Naive thymus-derived CD4-positive, alpha-beta T cell (primary cell): ENCODE data around the gene NRGN. TPM values are rescaled to one million over a fixed set of nuclear protein-coding genes. Genes with fewer than 3 reads are reported as not detected.
A peak's percentile ranks its signal among the peaks of the same experiment; 100 is the strongest.

ENCODE experiments used
- ATAC-seq: fragments of 150-1000 bp; cut with Tn5 transposase; 2 replicates; pipeline ENCODE4 v1.10.0; 2021; ENCODE audit warnings: mild to moderate bottlenecking, moderate library complexity
- CTCF ChIA-PET: fragments of 350-600 bp; sonication (Branson Sonifier 250); formaldehyde crosslinking; loops from one replicate; lab custom pipeline; 2021; ENCODE audit warnings: antibody characterized with exemption; lab: Charles Lee
- POLR2A ChIA-PET: fragments of 350-600 bp; sonication (Branson Sonifier 250); formaldehyde crosslinking; loops from one replicate; lab custom pipeline; 2021; ENCODE audit warnings: antibody characterized with exemption, inconsistent platforms; lab: Charles Lee
- DNase-seq, 9 donors: peaks; one replicate each; pipeline versions ENCODE4 v3.0.0 to v3.0.0-alpha.2; 2020 to 2022; ENCODE audit warnings: mixed read lengths in 1 of 9
- H3K27ac ChIP-seq: one replicate; pipeline ENCODE4 v1.7.0; 2013; ENCODE audit warnings: mild to moderate bottlenecking, low read depth, low read length, moderate library complexity
- H3K27me3 ChIP-seq, 2 donors: one replicate each; pipeline ENCODE4 v1.7.0; 2013; ENCODE audit warnings: low read length in 2 of 2, mild to moderate bottlenecking in 2 of 2, moderate library complexity in 2 of 2; ENCODE audit not compliant: control insufficient read depth in 2 of 2, insufficient read depth in 2 of 2
- H3K36me3 ChIP-seq, 3 experiments: 1 replicate in 2 of 3; 2 replicates in 1 of 3; pipeline ENCODE4 v1.7.0; 2013; ENCODE audit warnings: low read length in 3 of 3, mild to moderate bottlenecking in 3 of 3, moderate library complexity in 1 of 3; ENCODE audit not compliant: insufficient read depth in 3 of 3, control insufficient read depth in 2 of 3
- H3K4me1 ChIP-seq, 2 donors: one replicate each; pipeline ENCODE4 v1.7.0; 2013; ENCODE audit warnings: low read length in 2 of 2, mild to moderate bottlenecking in 2 of 2, moderate library complexity in 1 of 2; ENCODE audit not compliant: control insufficient read depth in 2 of 2, insufficient read depth in 2 of 2
- H3K4me3 ChIP-seq: 2 replicates; pipeline ENCODE4 v1.7.0; 2013; ENCODE audit warnings: mild to moderate bottlenecking, low read length
- H3K9me3 ChIP-seq, 3 experiments: 1 replicate in 2 of 3; 2 replicates in 1 of 3; pipeline ENCODE4 v1.7.0; 2013; ENCODE audit warnings: low read length in 3 of 3; ENCODE audit not compliant: control insufficient read depth in 2 of 3
- H3K27ac Mint-ChIP-seq, 9 donors: one replicate each; pipeline ENCODE4 v1.8.0; 2020 to 2022; ENCODE audit warnings: mixed read lengths in 9 of 9, mild to moderate bottlenecking in 8 of 9, moderate library complexity in 5 of 9, inconsistent platforms in 2 of 9
- H3K27me3 Mint-ChIP-seq, 5 donors: one replicate each; pipeline ENCODE4 v1.8.0; 2021 to 2022; ENCODE audit warnings: mixed read lengths in 5 of 5, mild to moderate bottlenecking in 1 of 5
- H3K36me3 Mint-ChIP-seq, 5 donors: one replicate each; pipeline ENCODE4 v1.8.0; 2020 to 2022; ENCODE audit warnings: mixed read lengths in 5 of 5, mild to moderate bottlenecking in 3 of 5, inconsistent platforms in 1 of 5
- H3K4me1 Mint-ChIP-seq, 7 donors: one replicate each; pipeline ENCODE4 v1.8.0; 2020 to 2022; ENCODE audit warnings: mixed read lengths in 7 of 7, mild to moderate bottlenecking in 3 of 7, inconsistent platforms in 1 of 7
- H3K4me3 Mint-ChIP-seq, 10 donors: one replicate each; pipeline ENCODE4 v1.8.0; 2020 to 2022; ENCODE audit warnings: mild to moderate bottlenecking in 10 of 10, mixed read lengths in 10 of 10, moderate library complexity in 6 of 10, inconsistent platforms in 2 of 10
- H3K9me3 Mint-ChIP-seq, 11 donors: one replicate each; pipeline ENCODE4 v1.8.0; 2020 to 2022; ENCODE audit warnings: mixed read lengths in 11 of 11, mild to moderate bottlenecking in 4 of 11, inconsistent platforms in 1 of 11, moderate library complexity in 1 of 11
- intact Hi-C, 2 donors: fragments of 100-400 bp; cut with micrococcal nuclease; formaldehyde crosslinking; loops; one replicate each; pipeline ENCODE4 v1.15.1; 2023
- polyA plus RNA-seq, 2 donors: library from polyadenylated mRNA; unstranded; fragments of 300-500 nt; fragmentation: Illumina TruSeq; gene quantifications; one replicate each; pipeline ENCODE4 v1.2.3, GENCODE V29; 2021
- total RNA-seq, 6 experiments: library from RNA in 5 of 6; stranded (reverse) in 5 of 6; gene quantifications; 1 replicate in 5 of 6; 2 replicates in 1 of 6; pipeline ENCODE4 v1.2.3 and lab custom pipeline; 2021 to 2026

Gene NRGN
- total and polyA plus RNA-seq, 7 experiments from 2014 or later = 1.2 to 48.7 (median 4.9) TPM; not detected in 2

DNA sequence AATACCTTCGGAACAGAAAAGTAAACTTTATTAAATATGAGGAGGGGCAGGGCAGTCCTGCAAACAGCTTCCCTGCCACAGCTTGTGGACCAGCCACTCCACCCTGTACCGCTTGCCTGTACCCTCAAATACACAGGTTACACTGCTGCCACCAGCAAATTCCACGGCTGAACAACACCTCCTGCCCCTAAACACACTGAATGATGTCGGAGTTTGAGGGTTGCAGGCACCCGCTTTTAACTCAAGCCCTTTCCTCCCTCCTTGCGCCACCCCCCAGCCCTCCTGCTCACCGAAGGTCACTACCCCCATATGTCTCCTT lies 8.3 kb downstream of the NRGN start:
- Mint-ChIP-seq H3K36me3 (no peaks in the 10 kb centered on the region), H3K27me3 (peaks cover 0 to 15% (median 0%) of the 10 kb centered on the region in 5 donors), H3K4me3 (peak overlapping the region in 8 of 10 donors; percentile 27 to 99 (median 56)), H3K4me1 (peaks cover 4 to 37% (median 19%) of the 10 kb centered on the region in 7 donors), H3K9me3 (peaks cover 0 to 2% (median 0%) of the 10 kb centered on the region in 11 donors), H3K27ac (peak overlapping the region in 5 of 9 donors; percentile 11 to 95 (median 51))
- no peak for ATAC-seq
- intact Hi-C loops = loop anchor here (5.0 to 10.0 kb wide), 7 partner anchors 204 to 1673 kb away; partner anchors contain the start of genes TMEM218 (in 2 of the 2), CCDC15 (in 1 of the 2), EI24 (in 1 of the 2) and FAM118B (in 1 of the 2)
- ChIA-PET CTCF (interaction anchor here (2.4 to 3.5 kb wide), 3 partner anchors 9 to 78 kb away, joined by 23 to 38 read pairs (median 34); partner anchors contain the start of gene ESAM), POLR2A (interaction anchor here (1.1 to 8.7 kb wide), 5 partner anchors 9 to 88 kb away, joined by 3 to 112 read pairs (median 11); partner anchors contain the start of genes SIAE and SPA17)
- Histone ChIP-seq H3K4me1 (peaks cover 0 to 3% of the 10 kb centered on the region in 2 donors), H3K36me3 (peaks cover 0 to 6% (median 0%) of the 10 kb centered on the region in 3 experiments), H3K27me3 (no peaks in the 10 kb centered on the region), H3K4me3 (no peak overlapping the region), H3K27ac (no peak overlapping the region), H3K9me3 (no peaks in the 10 kb centered on the region)
- no peak for DNase-seq

DNA sequence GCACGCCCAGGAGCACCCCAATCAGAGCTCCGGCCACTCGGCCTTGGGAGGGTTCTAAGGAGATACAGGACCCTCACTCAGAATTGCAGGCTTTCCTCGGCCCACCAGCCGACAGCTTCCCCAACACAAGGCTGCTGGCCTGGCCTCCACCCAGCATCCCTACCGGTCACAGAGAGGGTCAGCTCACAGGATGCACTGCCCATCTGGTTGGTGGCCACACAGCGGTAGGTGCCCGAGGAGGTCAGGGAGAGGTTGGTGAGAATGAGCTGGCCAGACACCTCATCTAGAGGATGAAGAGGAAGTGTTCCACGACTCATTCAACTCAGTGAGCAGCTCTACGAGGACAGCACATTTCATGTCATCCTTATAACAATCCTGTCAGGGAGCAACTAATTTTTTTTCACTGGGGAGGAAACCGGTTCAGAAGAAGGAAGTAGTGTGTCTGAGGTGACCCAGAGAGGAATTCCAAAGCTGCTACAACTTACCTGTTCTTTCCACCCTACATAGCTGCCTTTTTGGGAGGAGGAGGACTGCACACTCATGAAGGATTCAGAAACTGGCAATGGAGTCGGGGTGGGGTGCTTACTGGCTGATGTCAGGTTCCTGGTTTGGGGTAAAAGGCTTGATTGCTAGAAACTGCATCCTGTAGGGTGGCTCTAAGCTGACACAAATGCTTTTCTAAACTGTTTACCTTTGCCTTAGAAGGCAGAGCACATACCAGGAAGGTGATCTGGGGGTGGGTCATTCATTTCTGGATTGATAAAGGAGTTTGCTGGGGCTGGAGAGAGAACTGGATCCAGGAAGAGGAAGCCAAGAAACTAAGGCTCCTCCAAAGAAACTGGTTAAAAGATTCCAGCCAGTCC lies 9.0 kb downstream of the NRGN start:
- H3K36me3 Mint-ChIP-seq = no peaks in the 10 kb centered on the region
- Histone ChIP-seq H3K27me3 (no peaks in the 10 kb centered on the region), H3K9me3 (no peaks in the 10 kb centered on the region), H3K27ac (no peak overlapping the region), H3K4me3 (no peak overlapping the region), H3K4me1 (peaks cover 0 to 3% of the 10 kb centered on the region in 2 donors), H3K36me3 (peaks cover 0 to 6% (median 0%) of the 10 kb centered on the region in 3 experiments)
- ChIA-PET CTCF (interaction anchor here (0.6 to 3.5 kb wide), 4 partner anchors 8 to 79 kb away, joined by 3 to 34 read pairs (median 15); no protein-coding TSS in a partner anchor), POLR2A (interaction anchor here (0.7 to 8.7 kb wide), 6 partner anchors 8 to 77 kb away, joined by 3 to 112 read pairs (median 9); partner anchors contain the start of genes NRGN, SIAE and SPA17)
- no peak for ATAC-seq
- H3K9me3 Mint-ChIP-seq = peaks cover 0 to 2% (median 0%) of the 10 kb centered on the region in 11 donors
- peak overlapping the region in 6 of 9 donors; percentile 11 to 95 (median 64) for H3K27ac Mint-ChIP-seq
- peaks cover 4 to 37% (median 19%) of the 10 kb centered on the region in 7 donors for H3K4me1 Mint-ChIP-seq
- H3K4me3 Mint-ChIP-seq = peak overlapping the region in 5 of 10 donors; percentile 14 to 68 (median 54)
- intact Hi-C loops = loop anchor here (5.0 to 10.0 kb wide), 7 partner anchors 204 to 1674 kb away; partner anchors contain the start of genes TMEM218 (in 2 of the 2), CCDC15 (in 1 of the 2), EI24 (in 1 of the 2) and FAM118B (in 1 of the 2)
- peaks cover 0 to 11% (median 0%) of the 10 kb centered on the region in 5 donors for H3K27me3 Mint-ChIP-seq
- no peak for DNase-seq

DNA sequence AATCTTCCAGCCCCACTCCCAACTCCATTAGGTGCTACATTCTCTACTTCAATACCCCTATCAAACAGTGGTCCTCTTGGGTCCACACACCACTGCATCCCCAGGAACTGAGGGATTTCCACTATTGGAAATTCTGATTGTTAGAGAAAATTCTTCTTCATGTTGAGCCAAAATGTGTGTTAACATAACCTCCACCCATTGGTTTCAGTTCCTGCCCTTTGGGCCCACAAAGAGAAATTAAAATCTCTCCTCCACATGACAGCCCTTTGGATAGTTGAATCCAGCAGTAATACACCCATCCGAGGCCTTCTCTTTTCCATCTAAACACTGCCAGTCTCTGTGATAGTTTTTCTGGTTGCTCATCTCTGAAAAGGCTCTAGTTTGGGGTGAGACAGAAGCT lies 10.2 kb downstream of the NRGN start:
- no peak for DNase-seq
- H3K4me1 ChIP-seq = peaks cover 0 to 3% of the 10 kb centered on the region in 2 donors
- CTCF ChIA-PET = interaction anchor here (2.0 kb wide), 1 partner anchor 80 kb away, joined by 7 read pairs; no protein-coding TSS in a partner anchor

DNA sequence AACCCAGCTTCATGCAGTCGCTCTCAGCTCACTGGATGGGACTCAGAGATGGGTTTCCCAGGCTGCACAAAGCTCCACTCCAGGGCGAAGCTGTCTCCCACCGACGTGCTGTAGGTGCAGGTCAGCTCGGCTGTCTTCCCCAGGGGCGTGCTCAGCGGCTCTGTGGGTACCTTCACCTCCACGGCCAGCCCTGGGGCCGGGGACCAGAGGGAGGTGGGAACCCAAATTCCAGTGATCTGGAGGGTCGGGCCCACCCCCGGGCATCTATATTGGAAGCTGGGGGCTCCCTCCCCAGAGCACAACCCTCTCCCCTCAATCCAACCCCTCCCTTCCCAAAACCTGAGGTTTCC lies 11.6 kb downstream of the NRGN start:
- H3K4me3 ChIP-seq = no peak overlapping the region
- intact Hi-C loops = no loop called here
- H3K36me3 ChIP-seq = peaks cover 0 to 4% (median 0%) of the 10 kb centered on the region in 3 experiments
- POLR2A ChIA-PET = interaction anchor here (0.9 to 8.7 kb wide), 3 partner anchors 9 to 203 kb away, joined by 3 to 112 read pairs (median 9); partner anchors contain the start of genes CCDC15, SIAE and SPA17
- no peaks in the 10 kb centered on the region for H3K9me3 ChIP-seq
- peak overlapping the region in 5 of 10 donors; percentile 21 to 47 (median 29) for H3K4me3 Mint-ChIP-seq
- H3K36me3 Mint-ChIP-seq = no peaks in the 10 kb centered on the region
- H3K9me3 Mint-ChIP-seq = peaks cover 0 to 2% (median 0%) of the 10 kb centered on the region in 11 donors
- H3K4me1 ChIP-seq = peaks cover 0 to 3% of the 10 kb centered on the region in 2 donors
- H3K27ac Mint-ChIP-seq = peak overlapping the region in 4 of 9 donors; percentile 25 to 76 (median 64)
- DNase-seq = no peak
- peaks cover 0 to 31% (median 13%) of the 10 kb centered on the region in 7 donors for H3K4me1 Mint-ChIP-seq
- H3K27ac ChIP-seq = peak overlapping the region; percentile 39
- CTCF ChIA-PET = interaction anchor here (0.7 to 1.2 kb wide), 3 partner anchors 8 to 120 kb away, joined by 3 to 4 read pairs (median 4); no protein-coding TSS in a partner anchor
- H3K27me3 ChIP-seq = no peaks in the 10 kb centered on the region
- no peak for ATAC-seq
- peaks cover under 1 to 8% (median 6%) of the 10 kb centered on the region in 5 donors for H3K27me3 Mint-ChIP-seq

More for the DNA sequence above, 10.2 kb downstream of the NRGN start:
- Histone ChIP-seq H3K27ac (no peak overlapping the region), H3K27me3 (no peaks in the 10 kb centered on the region), H3K36me3 (peaks cover 0 to 6% (median 0%) of the 10 kb centered on the region in 3 experiments), H3K9me3 (no peaks in the 10 kb centered on the region), H3K4me3 (no peak overlapping the region)
- POLR2A ChIA-PET = interaction anchor here (1.9 to 8.7 kb wide), 3 partner anchors 8 to 78 kb away, joined by 7 to 112 read pairs (median 42); partner anchors contain the start of genes NRGN, SIAE and SPA17
- Mint-ChIP-seq H3K36me3 (no peaks in the 10 kb centered on the region), H3K27me3 (peaks cover 0 to 5% (median 0%) of the 10 kb centered on the region in 5 donors), H3K4me1 (peaks cover 0 to 35% (median 19%) of the 10 kb centered on the region in 7 donors), H3K4me3 (no peak overlapping the region), H3K27ac (peak overlapping the region in 4 of 9 donors; percentile 25 to 61 (median 50)), H3K9me3 (peaks cover 0 to 2% (median 0%) of the 10 kb centered on the region in 11 donors)
- no peak for ATAC-seq
- intact Hi-C loops = loop anchor here (5.0 to 10.0 kb wide), 7 partner anchors 202 to 1675 kb away; partner anchors contain the start of genes TMEM218 (in 2 of the 2), CCDC15 (in 1 of the 2), EI24 (in 1 of the 2) and FAM118B (in 1 of the 2)

DNA sequence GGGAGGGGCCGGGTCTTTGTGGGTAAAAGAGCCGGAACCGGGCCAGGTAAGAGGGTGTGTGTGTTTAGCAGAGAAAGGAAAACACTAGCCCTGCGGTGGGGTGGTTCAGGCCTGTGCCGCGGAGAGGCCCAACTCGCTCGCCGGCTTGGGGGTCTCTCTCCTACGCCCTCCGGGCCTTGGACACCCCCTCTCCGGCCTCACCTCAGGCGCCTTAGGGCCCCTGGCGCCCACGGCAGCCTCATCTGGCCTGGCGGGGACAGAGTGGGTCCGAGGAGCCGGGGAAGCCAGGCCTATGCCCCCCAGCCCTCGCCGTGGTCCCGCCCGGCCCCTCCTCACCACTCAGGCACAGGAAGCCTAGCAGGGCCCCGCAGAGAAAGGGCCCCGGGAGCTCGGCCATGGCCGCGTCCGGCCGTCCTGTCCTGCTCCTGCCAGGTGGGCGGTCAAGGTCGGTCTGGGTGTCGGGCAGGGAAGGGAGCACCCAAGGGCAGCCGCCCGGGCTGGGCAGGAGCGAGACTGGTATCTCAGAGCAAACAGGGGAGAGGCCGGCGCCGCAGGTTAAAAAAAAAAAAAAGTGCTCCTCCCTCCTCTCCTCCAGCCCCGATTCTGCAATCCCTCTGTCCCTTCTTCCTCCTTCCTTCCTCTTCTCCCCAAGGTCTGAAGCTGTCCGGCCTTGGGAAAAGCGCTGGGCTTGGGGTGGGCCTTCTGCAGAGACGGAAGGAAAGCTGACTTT lies 12.2 kb downstream of the NRGN start, which contains the start of gene VSIG2:
TSS of gene VSIG2 (minus strand) at position 515 of the 730 bp plus-strand sequence. CDS start at position 397, 118 bp downstream.
- H3K4me3 Mint-ChIP-seq = peak within 1 kb of the TSS in 8 of 10 donors; percentile 30 to 65 (median 48)
- peaks cover 0 to 3% of the 10 kb centered on the region in 2 donors for H3K4me1 ChIP-seq
- ChIA-PET POLR2A (interaction anchor here (0.9 to 8.7 kb wide), 5 partner anchors 9 to 202 kb away, joined by 3 to 112 read pairs (median 3); partner anchors contain the start of genes CCDC15, ESAM, SIAE and SPA17), CTCF (interaction anchor here (0.6 to 1.6 kb wide), 3 partner anchors 9 to 83 kb away, joined by 4 to 7 read pairs (median 4); no protein-coding TSS in a partner anchor)
- H3K4me3 ChIP-seq = no peak within 1 kb of the TSS
- no peaks in the 10 kb centered on the region for H3K9me3 ChIP-seq
- peaks cover 6 to 13% (median 11%) of the 10 kb centered on the region in 5 donors for H3K27me3 Mint-ChIP-seq
- H3K27ac Mint-ChIP-seq = peak within 1 kb of the TSS in 6 of 9 donors; percentile 60 to 76 (median 70)
- H3K36me3 ChIP-seq = no peaks in the 10 kb centered on the region
- no peak for ATAC-seq
- intact Hi-C loops = no loop called here
- H3K4me1 Mint-ChIP-seq = peaks cover 0 to 27% (median 9%) of the 10 kb centered on the region in 7 donors
- peak within 1 kb of the TSS; percentile 39 for H3K27ac ChIP-seq
- no peaks in the 10 kb centered on the region for H3K27me3 ChIP-seq
- peak in 1 of 9 donors; percentile 26 for DNase-seq
- H3K36me3 Mint-ChIP-seq = no peaks in the 10 kb centered on the region
- peaks cover 0 to 2% (median 0%) of the 10 kb centered on the region in 11 donors for H3K9me3 Mint-ChIP-seq
